ENCODE data around the gene GRIK5.
A peak's percentile ranks its signal among the peaks of the same experiment; 100 is the strongest.

Gene GRIK5

DNA sequence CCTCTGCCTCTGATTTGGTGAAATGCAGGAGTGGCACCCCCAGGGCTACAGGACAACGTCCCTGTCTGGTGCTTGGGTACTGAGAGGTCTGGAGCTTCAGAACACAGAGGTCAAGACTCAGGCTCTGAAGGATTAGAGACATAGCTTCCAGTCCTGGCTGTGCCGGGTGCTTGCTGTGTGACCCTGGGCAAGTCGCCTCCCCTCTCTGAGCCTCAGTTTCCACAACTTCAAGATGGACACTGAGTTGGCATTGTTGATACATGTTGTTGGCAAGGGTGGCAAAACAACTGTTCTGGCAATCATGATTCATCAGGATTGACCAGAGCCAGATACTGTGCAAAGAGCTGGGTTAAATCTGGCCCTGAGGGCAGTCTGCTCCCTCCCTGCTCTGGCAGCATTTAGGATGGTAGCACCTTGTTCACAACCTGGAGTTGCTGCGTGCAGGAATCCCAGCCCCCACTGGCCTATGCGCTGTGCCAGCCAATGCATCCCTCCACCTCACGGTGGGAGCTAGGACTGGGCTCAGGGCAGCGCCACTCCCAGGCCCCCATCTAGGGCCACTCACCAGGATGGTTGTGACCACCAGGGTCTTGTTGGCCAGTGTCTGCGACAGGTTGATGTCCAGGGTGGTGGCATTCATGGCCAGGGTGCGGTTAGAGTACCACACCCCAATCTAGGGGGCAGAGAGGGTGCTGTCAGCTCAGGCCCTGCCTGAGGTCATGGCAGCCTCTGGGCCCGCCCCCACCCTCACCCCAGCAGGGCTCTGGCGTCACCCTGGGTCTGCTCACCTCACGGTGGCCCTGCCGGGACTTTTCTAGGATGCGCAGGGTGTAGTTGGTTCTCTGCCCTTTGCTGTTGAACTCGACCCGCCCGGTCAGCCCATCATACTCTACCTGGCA lies 16.7 kb downstream of the GRIK5 start:
- peak; percentile 33 for DNase-seq (ENCODE audit: low spot score)
- TF ChIP-seq, protein P1, sequence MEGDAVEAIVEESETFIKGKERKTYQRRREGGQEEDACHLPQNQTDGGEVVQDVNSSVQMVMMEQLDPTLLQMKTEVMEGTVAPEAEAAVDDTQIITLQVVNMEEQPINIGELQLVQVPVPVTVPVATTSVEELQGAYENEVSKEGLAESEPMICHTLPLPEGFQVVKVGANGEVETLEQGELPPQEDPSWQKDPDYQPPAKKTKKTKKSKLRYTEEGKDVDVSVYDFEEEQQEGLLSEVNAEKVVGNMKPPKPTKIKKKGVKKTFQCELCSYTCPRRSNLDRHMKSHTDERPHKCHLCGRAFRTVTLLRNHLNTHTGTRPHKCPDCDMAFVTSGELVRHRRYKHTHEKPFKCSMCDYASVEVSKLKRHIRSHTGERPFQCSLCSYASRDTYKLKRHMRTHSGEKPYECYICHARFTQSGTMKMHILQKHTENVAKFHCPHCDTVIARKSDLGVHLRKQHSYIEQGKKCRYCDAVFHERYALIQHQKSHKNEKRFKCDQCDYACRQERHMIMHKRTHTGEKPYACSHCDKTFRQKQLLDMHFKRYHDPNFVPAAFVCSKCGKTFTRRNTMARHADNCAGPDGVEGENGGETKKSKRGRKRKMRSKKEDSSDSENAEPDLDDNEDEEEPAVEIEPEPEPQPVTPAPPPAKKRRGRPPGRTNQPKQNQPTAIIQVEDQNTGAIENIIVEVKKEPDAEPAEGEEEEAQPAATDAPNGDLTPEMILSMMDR (conservative IDR thresholded peaks at IDR 0.05; ENCODE audit: low read depth): no peak
- CTCF ChIA-PET: no interaction called here
- H3K27ac ChIP-seq: peak overlapping the region; percentile 74
- POLR2A ChIA-PET (ENCODE audit: low non-redundant PET): no interaction called here

DNA sequence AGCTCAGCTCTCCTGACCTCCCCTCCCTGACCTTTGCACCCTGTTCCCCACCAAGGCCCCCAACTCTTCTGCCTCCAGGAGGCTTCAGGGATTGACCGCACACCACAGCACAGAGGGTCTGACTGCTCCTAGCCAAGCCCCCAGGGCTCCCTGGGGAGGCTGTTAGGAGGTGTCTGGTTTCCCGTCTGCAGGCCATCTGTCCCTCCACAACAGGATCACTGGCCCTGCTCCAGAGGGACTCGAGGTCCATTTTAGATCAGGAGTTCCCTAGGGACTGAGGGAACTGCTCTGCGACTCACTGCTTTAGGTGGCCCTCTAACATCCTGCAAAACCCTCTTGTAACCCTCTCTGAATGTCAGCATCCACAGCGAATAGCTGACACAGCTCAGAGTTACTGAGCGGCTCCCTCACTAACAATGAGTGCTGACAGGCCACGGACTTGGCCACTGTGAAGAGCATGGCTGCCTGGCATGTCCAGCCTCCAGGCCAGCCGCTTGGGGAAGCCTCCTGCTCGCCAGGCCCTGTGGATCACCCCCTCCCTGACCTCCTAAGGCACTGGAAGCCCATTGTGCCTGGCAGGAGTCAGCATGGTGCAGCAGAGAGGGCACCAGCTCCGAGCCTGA lies 17.7 kb downstream of the GRIK5 start:
- peak overlapping the region; percentile 74 for H3K27ac ChIP-seq
- ChIA-PET POLR2A (ENCODE audit: low non-redundant PET) (interaction anchor here (1.2 kb wide), 1 partner anchor 33 kb away, joined by 5 read pairs; no protein-coding TSS in a partner anchor), CTCF (interaction anchor here (0.8 kb wide), 2 partner anchors 13 to 17 kb away, joined by 3 to 4 read pairs; no protein-coding TSS in a partner anchor)
- DNase-seq (ENCODE audit: low spot score): no peak
- TF ChIP-seq, protein P1 (conservative IDR thresholded peaks at IDR 0.05; ENCODE audit: low read depth): no peak

DNA sequence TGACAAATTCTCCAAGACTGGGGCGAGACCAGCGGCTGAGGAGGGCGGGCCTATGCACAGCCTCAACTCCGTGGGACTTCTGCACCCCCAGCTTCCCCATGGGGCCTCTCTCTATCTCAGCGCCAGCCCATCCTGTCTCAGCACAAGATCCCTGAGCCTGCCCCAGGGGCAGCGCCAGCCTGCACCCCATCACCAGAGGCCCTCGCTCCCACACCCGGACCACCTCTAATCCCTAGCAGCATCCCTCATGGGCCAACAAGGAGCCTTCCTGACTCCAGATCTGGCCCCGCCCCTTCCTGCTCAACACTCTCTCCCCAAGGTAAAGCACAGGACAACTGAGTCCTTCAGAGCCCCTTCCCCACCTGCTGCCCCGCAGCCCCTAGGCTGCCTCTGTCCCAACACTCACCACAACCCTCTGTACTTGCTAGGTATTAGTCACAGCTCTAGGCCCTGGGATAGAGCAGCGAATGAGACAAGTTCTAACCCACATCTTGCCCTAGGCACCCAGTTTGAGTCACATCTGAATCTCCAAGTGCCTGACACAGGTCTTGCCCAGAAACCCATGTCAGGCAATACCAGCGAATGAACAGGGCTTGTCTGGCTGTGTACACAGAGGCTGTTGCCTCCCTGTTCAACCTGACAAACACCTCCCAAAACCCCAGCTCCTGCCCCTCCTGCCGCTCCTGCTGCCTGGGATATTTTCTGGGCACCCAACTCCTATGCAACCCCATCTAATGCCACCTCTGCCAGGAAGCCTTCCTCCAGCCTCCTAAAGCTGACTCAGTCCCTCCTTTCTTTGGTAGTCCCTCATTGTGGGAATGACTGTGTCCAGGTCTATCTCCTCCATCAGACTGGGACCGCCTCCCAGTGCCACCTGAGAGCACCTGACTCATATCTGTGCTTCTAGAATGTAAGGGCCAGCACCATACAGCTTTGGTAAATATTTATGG lies 18.6 kb downstream of the GRIK5 start:
- POLR2A ChIA-PET (ENCODE audit: low non-redundant PET): interaction anchor here (1.2 kb wide), 1 partner anchor 33 kb away, joined by 5 read pairs; no protein-coding TSS in a partner anchor
- peak overlapping the region; percentile 74 for H3K27ac ChIP-seq

DNA sequence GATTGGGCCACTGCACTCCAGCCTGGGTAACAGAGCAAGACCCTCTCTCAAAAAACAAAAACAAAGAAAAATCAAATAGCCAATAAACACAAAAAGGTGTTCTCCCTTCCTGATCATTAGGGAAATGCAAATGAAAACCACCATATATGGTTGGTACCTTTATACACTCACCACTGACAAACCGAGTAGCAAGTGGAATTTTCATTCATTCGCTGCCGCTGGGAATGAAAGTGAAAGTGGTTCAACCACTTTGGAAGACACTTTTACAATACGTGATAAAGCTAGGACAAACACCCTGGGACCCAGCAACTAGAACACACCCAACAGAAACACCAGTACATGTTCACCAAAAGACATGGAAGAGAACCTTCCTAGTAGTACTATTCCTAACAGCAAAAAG lies 21.0 kb downstream of the GRIK5 start:
- DNase-seq (ENCODE audit: low spot score): peak; percentile 25
- H3K27ac ChIP-seq: no peak overlapping the region
- TF ChIP-seq, protein P1 (conservative IDR thresholded peaks at IDR 0.05; ENCODE audit: low read depth): no peak
- ChIA-PET POLR2A (ENCODE audit: low non-redundant PET) (no interaction called here), CTCF (interaction anchor here (0.6 kb wide), 1 partner anchor 918 kb away, joined by 4 read pairs; no protein-coding TSS in a partner anchor)

More for the DNA sequence above, 18.6 kb downstream of the GRIK5 start:
- peak; percentile 88 for DNase-seq (ENCODE audit: low spot score)
- CTCF ChIA-PET: interaction anchor here (0.6 to 0.8 kb wide), 3 partner anchors 7 to 17 kb away, joined by 3 to 4 read pairs (median 3); no protein-coding TSS in a partner anchor
- TF ChIP-seq, protein P1 (conservative IDR thresholded peaks at IDR 0.05; ENCODE audit: low read depth): no peak

DNA sequence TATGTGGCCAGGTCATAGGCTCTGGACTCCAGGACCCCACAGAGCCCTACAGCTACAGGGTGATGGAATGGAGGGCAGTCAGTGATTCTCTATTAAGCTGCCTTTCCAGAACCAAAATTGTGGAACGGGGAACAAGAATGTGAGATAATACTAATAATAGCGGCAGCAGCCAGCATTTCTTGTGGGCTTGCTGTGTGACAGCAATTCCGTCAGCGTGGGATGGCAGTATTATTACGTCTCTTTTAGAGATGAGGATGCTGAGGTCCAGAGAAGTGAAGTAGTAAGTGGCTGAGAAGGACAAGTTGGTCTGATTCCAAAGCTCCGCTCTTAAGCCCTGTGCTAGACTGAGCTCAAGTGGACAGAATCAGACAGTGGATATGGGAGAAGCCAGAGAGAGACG lies 24.4 kb downstream of the GRIK5 start:
- POLR2A ChIA-PET (ENCODE audit: low non-redundant PET): no interaction called here
- CTCF ChIA-PET: interaction anchor here (2.6 kb wide), 1 partner anchor 11 kb away, joined by 10 read pairs; no protein-coding TSS in a partner anchor
- H3K27ac ChIP-seq: no peak overlapping the region
- TF ChIP-seq, protein P1 (conservative IDR thresholded peaks at IDR 0.05; ENCODE audit: low read depth): no peak
- DNase-seq (ENCODE audit: low spot score): no peak
